OCI-LY3 (cell line): ENCODE measurements around the gene RPS25.
A peak's percentile ranks its signal among the peaks of the same experiment; 100 is the strongest.

Source experiments
- H2AFZ ChIP-seq: fragments of 200-600, 300-600 bp; shearing (Covaris generic); 2 replicates; pipeline ENCODE4 v1.6.0; 2014; ENCODE audit warnings: antibody characterized with exemption, low read depth, low read length
- H3K27ac ChIP-seq: fragments of 200-600, 300-600 bp; sonication (generic); 2 replicates; pipeline ENCODE4 v1.5.1; 2014; ENCODE audit warnings: mild to moderate bottlenecking, low read length, moderate library complexity, mixed read lengths
- H3K27me3 ChIP-seq: fragments of 200-600, 300-600 bp; sonication (generic); 2 replicates; pipeline ENCODE4 v1.6.1; 2014; ENCODE audit warnings: low read depth, low read length, mixed read lengths
- H3K36me3 ChIP-seq: fragments of 200-600, 300-600 bp; sonication (generic); replicated peaks from 2 replicates; pipeline ENCODE3; 2014; ENCODE audit warnings: low read depth, low read length, mixed read lengths
- H3K4me1 ChIP-seq: fragments of 300-600, 200-600 bp; sonication (generic); 2 replicates; pipeline ENCODE4 v1.6.1; 2014; ENCODE audit warnings: low read length, mixed read lengths
- H3K4me2 ChIP-seq: fragments of 200-600, 300-600 bp; sonication (generic); 2 replicates; pipeline ENCODE4 v1.6.1; 2014; ENCODE audit warnings: low read length, mixed read lengths
- H3K4me3 ChIP-seq: fragments of 300-600, 200-600 bp; sonication (generic); 2 replicates; pipeline ENCODE4 v1.5.1; 2014; ENCODE audit warnings: antibody characterized with exemption, mild to moderate bottlenecking, low read length, moderate library complexity
- H3K79me2 ChIP-seq: fragments of 300-600, 200-600 bp; shearing (Covaris generic); 2 replicates; pipeline ENCODE4 v1.6.1; 2014; ENCODE audit warnings: mild to moderate bottlenecking, low read length, mixed read lengths
- H3K9ac ChIP-seq: fragments of 300-600, 200-600 bp; shearing (Covaris generic); 2 replicates; pipeline ENCODE4 v1.6.0; 2014; ENCODE audit warnings: mild to moderate bottlenecking, low read length, moderate library complexity
- H3K9me3 ChIP-seq: fragments of 200-600, 300-600 bp; shearing (Covaris generic); 2 replicates; pipeline ENCODE4 v1.6.1; 2014; ENCODE audit warnings: low read length, mixed read lengths; ENCODE audit not compliant: insufficient read depth
- H4K20me1 ChIP-seq: fragments of 200-600, 300-600 bp; sonication (generic); 2 replicates; pipeline ENCODE4 v1.6.1; 2016; ENCODE audit warnings: low read length, mixed read lengths; ENCODE audit not compliant: insufficient read depth
- CTCF ChIP-seq: fragments of 200-600, 300-600 bp; sonication (generic); IDR thresholded peaks from 2 replicates; pipeline ENCODE4 v1.5.1; 2014; ENCODE audit warnings: antibody characterized with exemption, low read length, low read depth
- EZH2phosphoT487 ChIP-seq: fragments of 200-600 bp; shearing (Covaris generic); IDR thresholded peaks from 2 replicates; pipeline ENCODE4 v1.6.1; 2018; ENCODE audit warnings: antibody characterized with exemption, mixed run types, low read depth

Gene RPS25

GRCh38 chr11:119030329-119031047 lies 12.3 kb upstream of the RPS25 start, which contains the start of gene SLC37A4:
TSS of gene SLC37A4 (minus strand) at chr11:119030877.
- Histone ChIP-seq H3K9me3 (no peaks in the 10 kb centered on the region), H3K4me2 (peak within 1 kb of the TSS; percentile 88), H3K27ac (peak within 1 kb of the TSS; percentile 53), H2AFZ (peak within 1 kb of the TSS; percentile 79), H4K20me1 (no peaks in the 10 kb centered on the region), H3K4me3 (peak within 1 kb of the TSS; percentile 88), H3K4me1 (peaks cover 19% of the 10 kb centered on the region), H3K27me3 (no peaks in the 10 kb centered on the region), H3K9ac (peak within 1 kb of the TSS; percentile 91), H3K36me3 (peaks cover 26% of the 10 kb centered on the region), H3K79me2 (peaks cover 28% of the 10 kb centered on the region)
- TF ChIP-seq CTCF (no peak), EZH2phosphoT487 (no peak)

DNA sequence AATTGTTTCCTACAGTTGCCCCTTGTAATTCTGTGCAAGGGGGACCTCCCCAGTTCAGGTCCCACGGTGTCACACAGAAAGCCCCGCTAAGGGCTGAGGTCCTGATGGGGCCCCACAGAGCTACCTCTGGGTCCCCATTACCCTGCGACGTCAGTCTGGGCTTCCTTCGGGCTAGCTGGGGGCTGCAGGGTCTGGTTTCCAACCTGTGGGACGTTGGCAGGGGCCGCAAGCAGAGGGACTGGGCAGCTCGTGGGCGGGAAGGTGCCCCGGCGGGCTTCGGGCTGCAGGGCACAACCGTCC lies 11.8 kb upstream of the RPS25 start:
- peaks cover 19% of the 10 kb centered on the region for H3K4me1 ChIP-seq
- TF ChIP-seq CTCF: no peak
- TF ChIP-seq EZH2phosphoT487: no peak
- H2AFZ ChIP-seq: no peak overlapping the region
- H3K9me3 ChIP-seq: no peaks in the 10 kb centered on the region
- no peaks in the 10 kb centered on the region for H4K20me1 ChIP-seq
- peak overlapping the region; percentile 88 for H3K4me2 ChIP-seq
- no peaks in the 10 kb centered on the region for H3K27me3 ChIP-seq
- peak overlapping the region; percentile 88 for H3K4me3 ChIP-seq
- H3K79me2 ChIP-seq: peaks cover 28% of the 10 kb centered on the region
- peaks cover 31% of the 10 kb centered on the region for H3K36me3 ChIP-seq
- H3K27ac ChIP-seq: peak overlapping the region; percentile 53
- peak overlapping the region; percentile 91 for H3K9ac ChIP-seq

DNA sequence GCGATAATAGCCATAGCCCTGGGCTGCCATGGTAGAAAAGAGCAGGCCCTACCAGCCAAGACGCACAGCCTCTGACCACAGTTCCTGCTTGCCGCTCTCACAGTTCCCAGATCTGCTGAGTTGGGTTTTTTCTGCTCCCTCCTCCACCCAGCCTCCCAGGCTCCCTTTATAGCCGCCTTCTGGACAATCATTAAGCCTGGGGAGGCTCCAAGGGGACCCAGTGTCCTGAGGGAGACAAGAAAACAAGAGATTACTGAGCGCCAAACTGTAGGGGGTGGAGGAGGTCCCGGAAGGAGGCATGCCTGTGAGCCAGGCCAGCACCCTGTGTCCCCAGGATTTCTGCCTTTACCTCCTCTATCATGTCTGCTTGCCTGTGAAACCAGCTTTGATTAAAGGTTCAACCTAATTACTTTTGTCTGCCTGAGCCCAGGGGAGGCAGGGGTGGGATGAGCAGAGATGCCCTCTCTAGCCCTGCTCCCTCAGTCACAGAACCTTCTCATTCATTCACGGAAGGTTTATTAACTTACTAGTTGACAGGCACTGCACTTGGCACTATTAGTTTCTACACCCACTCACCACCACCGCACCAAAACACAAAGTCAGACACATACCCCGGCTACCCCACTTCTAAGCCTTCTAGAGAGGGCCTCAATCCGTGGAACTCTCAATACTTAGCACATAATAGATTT lies 11.3 kb upstream of the RPS25 start:
- Histone ChIP-seq H3K9me3 (no peaks in the 10 kb centered on the region), H2AFZ (no peak overlapping the region), H3K79me2 (peaks cover 28% of the 10 kb centered on the region), H3K4me2 (peak overlapping the region; percentile 88), H3K9ac (peak overlapping the region; percentile 91), H3K4me1 (peaks cover 19% of the 10 kb centered on the region), H4K20me1 (no peaks in the 10 kb centered on the region), H3K4me3 (peak overlapping the region; percentile 88), H3K36me3 (peaks cover 36% of the 10 kb centered on the region), H3K27ac (peak overlapping the region; percentile 53), H3K27me3 (no peaks in the 10 kb centered on the region)
- no peak for TF ChIP-seq CTCF
- TF ChIP-seq EZH2phosphoT487: no peak

GRCh38 chr11:119029069-119029339 lies 10.9 kb upstream of the RPS25 start:
- peak overlapping the region; percentile 91; the same call in 1 of the 2 replicates for H3K9ac ChIP-seq
- H3K36me3 ChIP-seq: peaks cover 39% of the 10 kb centered on the region
- no peaks in the 10 kb centered on the region for H3K27me3 ChIP-seq
- peaks cover 28% of the 10 kb centered on the region for H3K79me2 ChIP-seq
- H4K20me1 ChIP-seq: no peaks in the 10 kb centered on the region
- no peak for TF ChIP-seq CTCF
- TF ChIP-seq EZH2phosphoT487: no peak
- H3K4me2 ChIP-seq: peak overlapping the region; percentile 88
- H3K9me3 ChIP-seq: no peaks in the 10 kb centered on the region
- H3K4me1 ChIP-seq: peaks cover 19% of the 10 kb centered on the region
- peak overlapping the region; percentile 88 for H3K4me3 ChIP-seq
- H3K27ac ChIP-seq: peak overlapping the region; percentile 53
- H2AFZ ChIP-seq: no peak overlapping the region
